ENCODE measurements around the gene PROK2.

- TF ChIP-seq, protein P1, sequence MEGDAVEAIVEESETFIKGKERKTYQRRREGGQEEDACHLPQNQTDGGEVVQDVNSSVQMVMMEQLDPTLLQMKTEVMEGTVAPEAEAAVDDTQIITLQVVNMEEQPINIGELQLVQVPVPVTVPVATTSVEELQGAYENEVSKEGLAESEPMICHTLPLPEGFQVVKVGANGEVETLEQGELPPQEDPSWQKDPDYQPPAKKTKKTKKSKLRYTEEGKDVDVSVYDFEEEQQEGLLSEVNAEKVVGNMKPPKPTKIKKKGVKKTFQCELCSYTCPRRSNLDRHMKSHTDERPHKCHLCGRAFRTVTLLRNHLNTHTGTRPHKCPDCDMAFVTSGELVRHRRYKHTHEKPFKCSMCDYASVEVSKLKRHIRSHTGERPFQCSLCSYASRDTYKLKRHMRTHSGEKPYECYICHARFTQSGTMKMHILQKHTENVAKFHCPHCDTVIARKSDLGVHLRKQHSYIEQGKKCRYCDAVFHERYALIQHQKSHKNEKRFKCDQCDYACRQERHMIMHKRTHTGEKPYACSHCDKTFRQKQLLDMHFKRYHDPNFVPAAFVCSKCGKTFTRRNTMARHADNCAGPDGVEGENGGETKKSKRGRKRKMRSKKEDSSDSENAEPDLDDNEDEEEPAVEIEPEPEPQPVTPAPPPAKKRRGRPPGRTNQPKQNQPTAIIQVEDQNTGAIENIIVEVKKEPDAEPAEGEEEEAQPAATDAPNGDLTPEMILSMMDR (IDR thresholded peaks at IDR 0.05), result no peak
- TF ChIP-seq POLR2AphosphoS5 (IDR thresholded peaks at IDR 0.05) (no peak), POLR2A (IDR thresholded peaks at IDR 0.05) (no peak)
These were observed 6.7 kb upstream of the PROK2 start for GRCh38 chr3:71791634-71792033.

Data from stomach (tissue), 4 donors.